Right kidney (tissue), 1 donor: ENCODE data around the gene APPL2.
"Not testable (repeated sequence)": the region's sequence is repeated elsewhere in the genome, so short reads cannot be mapped to it uniquely, and the experiment has no call there.

Experiments
- DNase-seq: peaks from one replicate; pipeline ENCODE4 v3.0.0-alpha.2; 2016

Gene APPL2

DNA sequence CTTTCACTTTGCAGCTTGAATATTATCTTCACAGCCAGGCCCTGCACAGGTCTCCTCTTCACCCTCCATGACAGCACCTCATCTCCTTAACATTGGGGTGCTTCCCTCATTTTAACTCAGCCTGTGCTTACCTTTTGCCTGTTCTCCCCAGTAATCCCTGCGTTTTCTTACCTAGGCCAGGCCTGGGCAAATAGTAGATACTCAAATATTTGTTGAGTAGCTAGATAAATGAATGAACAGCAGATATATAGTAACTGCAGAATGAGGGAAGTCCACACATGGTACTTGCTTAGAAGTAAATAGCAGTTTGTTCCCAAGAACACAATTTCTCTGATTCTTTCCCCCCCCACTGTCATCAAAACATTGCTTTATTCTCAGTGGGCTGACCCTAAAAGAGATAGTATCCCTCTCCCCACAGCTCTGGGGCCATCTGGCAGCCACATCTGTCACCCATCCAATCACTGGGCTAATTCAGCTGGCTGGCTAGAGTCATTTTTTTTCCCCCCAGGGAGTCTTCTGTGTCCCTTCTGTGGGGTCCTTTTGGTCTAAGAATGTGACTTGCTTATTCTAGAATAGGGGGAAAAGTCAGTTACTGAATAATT lies 43.2 kb downstream of the APPL2 start:
- DNase-seq: no peak

DNA sequence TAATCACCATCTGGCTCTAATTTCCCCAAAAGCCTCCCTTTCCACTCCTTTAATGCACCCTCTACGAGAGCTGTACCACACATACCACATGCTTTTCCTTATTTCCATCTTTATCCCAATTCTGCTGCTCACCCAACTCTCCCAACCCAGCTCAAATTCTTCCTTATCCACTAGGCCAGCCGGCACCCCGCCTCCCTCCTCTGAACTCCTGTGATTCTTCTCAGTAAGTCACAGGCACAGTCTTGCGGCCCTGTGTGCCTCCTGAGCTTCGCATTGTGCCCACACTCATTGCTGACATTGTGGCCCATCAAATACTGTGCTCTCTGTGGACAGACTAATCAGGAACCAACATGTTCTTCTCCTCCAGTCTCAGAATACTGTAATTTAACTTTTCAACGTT lies 45.4 kb downstream of the APPL2 start:
- no peak for DNase-seq

DNA sequence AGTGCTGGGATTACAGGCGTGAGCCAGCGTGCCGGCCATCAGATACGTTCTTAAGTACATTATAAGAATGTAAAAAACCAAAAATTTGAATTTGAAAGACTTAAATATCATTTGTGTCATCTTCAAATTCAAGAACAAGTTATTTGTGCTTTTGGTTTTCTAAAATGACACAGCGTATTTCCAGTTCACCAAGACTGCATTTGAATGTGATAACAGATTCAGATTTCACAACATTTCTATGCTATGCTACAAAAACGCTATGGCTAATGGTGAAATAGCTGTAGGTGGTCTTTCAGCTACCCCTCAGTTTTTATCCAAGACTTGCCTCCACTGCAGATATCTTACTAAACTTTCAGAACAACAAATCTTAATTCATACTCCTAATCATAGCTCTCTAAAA lies 46.7 kb downstream of the APPL2 start:
- no peak for DNase-seq

DNA sequence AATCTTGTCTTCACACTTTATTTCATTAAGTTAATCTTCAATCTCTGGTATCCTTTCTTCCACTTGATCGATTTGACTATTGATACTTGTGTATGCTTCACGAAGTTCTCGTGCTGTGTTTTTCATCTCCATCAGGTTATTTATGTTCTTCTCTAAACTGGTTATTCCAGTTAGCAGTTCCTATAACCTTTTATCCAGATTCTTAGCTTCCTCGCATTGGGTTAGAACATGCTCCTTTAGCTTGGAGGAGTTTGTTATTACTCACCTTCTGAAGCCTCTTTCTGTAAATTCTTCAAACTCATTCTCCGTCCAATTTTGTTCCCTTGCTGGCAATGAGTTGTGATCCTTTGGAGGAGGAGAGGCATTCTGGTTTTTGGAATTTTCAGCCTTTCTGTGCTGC lies 52.0 kb downstream of the APPL2 start:
- not testable (repeated sequence) for DNase-seq

GRCh38 chr12:105183406-105183805 lies 52.6 kb downstream of the APPL2 start:
- not testable (repeated sequence) for DNase-seq

- not testable (repeated sequence) for DNase-seq
Measured at GRCh38 chr12:105179114-105179513, 56.9 kb downstream of the APPL2 start.

DNA sequence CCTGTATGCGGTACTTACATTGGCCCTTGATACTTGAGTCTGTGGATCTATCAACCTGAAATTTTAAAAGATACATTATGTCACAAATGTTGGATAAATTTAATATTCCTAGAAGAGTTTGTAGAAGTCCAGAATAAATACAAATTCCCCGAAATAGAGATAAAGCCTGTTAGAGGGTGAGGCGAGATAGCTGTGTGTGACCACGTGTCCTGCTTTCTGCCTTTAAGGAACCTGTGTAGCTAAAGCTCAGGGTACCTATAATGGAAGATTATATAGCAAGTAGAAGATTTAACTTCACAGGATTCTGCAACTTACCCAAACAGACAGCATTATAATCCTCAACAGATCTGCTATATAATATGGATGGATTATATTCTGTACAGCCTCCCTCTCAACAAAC lies 58.8 kb downstream of the APPL2 start:
- no peak for DNase-seq

DNA sequence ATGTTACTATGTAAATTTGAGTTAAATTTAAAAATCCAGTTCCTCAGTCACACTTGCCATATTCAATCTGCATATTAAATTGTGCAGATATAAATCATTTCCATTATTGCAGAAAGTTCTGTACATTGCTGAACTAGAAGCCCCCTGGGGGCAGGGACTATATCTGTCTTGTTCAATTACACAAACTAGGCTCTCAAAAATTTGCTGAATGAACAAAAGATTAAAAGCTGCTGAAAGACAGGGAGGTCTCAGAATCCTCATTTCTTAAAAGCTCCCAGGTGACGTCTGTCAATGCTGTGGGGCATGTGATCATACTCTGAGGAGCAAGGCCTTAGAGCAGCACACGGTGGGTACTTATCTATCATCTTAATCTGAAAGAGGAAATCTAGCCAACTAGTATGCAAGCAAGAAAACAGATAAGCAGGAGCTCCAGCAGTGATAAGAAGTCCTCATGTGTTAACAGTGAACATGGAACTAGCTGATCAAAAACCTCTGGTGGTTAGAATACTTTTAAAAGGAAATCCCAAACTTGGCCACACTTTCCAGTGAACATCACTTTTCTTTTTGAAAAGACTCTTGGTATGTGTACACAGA lies 60.5 kb downstream of the APPL2 start:
- DNase-seq: no peak

DNA sequence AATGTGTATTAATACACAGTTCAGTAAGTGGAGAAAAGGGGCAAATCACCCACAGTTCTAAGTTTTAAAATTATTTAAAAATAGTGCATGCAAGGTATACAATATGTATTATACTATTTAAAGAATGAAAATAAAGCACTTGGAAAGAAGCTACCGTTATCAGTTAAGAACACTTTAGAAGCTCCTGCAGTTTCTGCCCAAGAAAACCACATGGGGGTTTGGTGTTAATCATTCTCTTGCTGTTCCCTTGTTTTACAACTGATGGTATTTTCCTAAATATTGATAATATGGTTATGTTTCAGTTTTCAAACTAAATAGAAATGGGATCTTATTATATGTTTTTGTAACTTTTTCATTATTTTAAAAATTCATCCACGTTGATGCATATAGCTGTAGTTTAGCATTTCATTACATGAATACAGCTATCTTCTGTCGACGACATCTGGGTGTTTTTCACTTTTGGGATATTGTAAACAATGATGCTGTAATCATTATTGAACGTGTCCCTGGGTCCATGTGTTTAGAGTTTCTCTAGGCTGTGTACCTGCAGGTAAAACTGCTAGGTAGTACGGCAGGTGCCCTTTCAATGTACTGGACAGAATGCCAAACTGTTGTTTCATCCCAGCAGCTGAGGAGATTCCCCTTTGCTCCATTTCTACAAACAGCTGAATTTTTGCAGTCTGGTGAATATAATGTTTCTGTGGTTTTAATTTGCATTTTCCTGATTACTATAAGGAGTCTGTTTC lies 64.1 kb downstream of the APPL2 start:
- DNase-seq: no peak

GRCh38 chr12:105170139-105170538 lies 65.8 kb downstream of the APPL2 start:
- DNase-seq: no peak

DNA sequence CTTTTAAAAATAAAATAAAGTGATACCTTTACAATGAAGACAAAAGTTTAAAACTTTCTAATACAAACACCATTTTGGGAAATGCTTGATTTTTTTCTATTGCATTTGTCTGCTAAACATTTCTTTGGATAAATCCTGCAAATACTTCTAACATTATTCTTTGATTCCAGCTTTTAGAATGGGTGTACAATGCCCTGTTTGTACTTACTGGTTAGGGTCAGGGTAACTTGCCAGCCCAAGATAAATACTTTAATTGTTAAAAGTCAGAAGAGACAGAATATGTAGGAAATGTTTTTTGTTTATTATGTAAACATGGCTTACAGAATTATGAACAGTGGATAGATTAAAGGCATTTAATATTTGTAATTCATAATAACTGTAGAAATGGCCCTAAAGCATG lies 68.0 kb downstream of the APPL2 start:
- no peak for DNase-seq

- DNase-seq: no peak
Measured at GRCh38 chr12:105167346-105167745, 68.6 kb downstream of the APPL2 start.

- no peak for DNase-seq
Measured at GRCh38 chr12:105166736-105167135, 69.2 kb downstream of the APPL2 start.

GRCh38 chr12:105164068-105164467 lies 71.9 kb downstream of the APPL2 start:
- no peak for DNase-seq

GRCh38 chr12:105162174-105162573 lies 73.8 kb downstream of the APPL2 start:
- no peak for DNase-seq

DNA sequence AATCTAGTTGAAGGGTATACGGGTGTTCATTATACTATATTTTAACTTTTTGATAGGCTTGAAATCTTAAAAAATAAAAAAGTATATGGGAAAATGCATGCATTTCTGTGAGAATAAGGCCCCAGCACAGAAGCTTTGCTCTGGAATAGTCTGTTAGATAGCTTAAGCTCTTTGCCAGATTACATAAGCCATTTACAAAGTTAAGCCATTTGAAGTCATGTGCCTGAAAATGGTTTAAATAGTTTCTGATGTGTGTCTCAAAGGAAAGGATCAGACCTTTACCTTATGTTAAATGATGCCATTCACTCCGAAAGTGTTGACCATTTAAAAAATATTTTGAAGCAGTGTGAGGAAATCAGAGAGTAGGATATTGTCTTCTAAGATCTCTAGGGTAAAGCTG lies 77.1 kb downstream of the APPL2 start:
- no peak for DNase-seq

GRCh38 chr12:105157606-105158005 lies 78.4 kb downstream of the APPL2 start:
- DNase-seq: no peak

GRCh38 chr12:105156260-105156659 lies 79.7 kb downstream of the APPL2 start:
- DNase-seq: no peak

GRCh38 chr12:105142259-105142658 lies 93.7 kb downstream of the APPL2 start:
- no peak for DNase-seq

DNA sequence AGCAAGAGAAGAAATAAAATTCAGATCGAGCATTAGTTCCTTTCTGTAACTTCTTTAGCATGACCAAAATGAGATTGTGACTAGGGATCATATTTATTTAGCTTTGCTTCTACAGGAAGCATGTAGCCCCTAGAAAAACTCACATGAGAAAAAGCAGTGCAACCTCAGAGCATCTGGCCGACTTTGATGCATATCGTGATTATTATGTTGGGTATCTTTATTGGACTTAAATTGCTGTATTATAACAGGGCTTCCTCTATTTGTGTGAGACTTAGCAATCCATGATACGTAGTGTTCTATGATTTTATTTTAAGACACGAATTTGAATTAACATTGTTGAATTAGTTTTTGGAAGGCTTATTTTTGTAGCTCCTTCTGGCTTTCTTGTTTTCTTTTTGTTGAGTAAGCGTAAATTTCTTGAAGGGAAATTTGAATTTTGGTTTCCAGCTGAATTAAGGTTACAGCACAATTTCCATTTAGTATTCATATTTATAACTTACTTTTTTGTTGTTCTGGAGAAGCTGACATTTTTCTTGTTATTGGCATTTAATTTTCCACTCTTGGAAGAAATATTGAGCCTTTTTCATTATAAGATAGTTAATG lies 94.6 kb downstream of the APPL2 start:
- DNase-seq: no peak

DNA sequence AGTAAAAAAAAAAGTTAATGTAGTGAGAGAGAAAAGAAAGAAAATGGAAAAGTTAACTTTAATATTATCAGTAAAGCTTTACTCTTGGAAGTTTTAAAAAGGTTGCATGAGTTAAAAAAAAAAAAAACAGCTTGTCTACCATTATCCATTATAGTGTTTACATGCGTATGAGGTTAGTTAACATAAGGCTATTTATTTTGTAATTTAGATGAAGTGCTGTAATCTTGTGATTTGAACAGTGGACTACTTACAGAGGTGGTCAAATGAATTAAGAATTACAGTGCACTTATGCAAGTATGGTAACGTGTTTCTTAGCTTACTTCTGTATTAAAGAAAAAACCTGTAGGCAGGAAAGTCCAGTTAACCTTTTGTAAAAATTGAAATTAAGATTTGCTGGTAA lies 97.7 kb downstream of the APPL2 start:
- DNase-seq: no peak
